K562 (cell line): Measurements from ENCODE around the gene NDRG4. TPM values are rescaled to one million over a fixed set of nuclear protein-coding genes. Genes with fewer than 3 reads are reported as not detected.

Experiments used
- EZH2 ChIP-seq: IDR thresholded peaks from 2 replicates; pipeline ENCODE4 v1.6.1; 2012; ENCODE audit warnings: low read depth, mild to moderate bottlenecking, inconsistent platforms, low read length, borderline replicate concordance
- LARP7 ChIP-seq: fragments of 450-650 bp; IDR thresholded peaks from 2 replicates; pipeline ENCODE4 v1.6.1; 2016
- MCM2 ChIP-seq: fragments of 450-650 bp; IDR thresholded peaks from 2 replicates; pipeline ENCODE4 v1.6.1; 2017; ENCODE audit warnings: low read depth, mild to moderate bottlenecking
- NFE2 ChIP-seq: IDR thresholded peaks from 2 replicates; pipeline ENCODE4 v1.6.1; 2014; ENCODE audit warnings: antibody characterized with exemption, low read depth
- PRDM10 ChIP-seq: fragments of 450-650 bp; IDR thresholded peaks from 2 replicates; pipeline ENCODE4 v1.6.1; 2018; ENCODE audit not compliant: partially characterized antibody
- PRPF4 ChIP-seq: fragments of 200-400 bp; formaldehyde crosslinking; IDR thresholded peaks from one replicate; pipeline ENCODE4 v1.6.1; 2017; ENCODE audit warnings: low read length, low read depth, mild to moderate bottlenecking; ENCODE audit not compliant: insufficient read depth, poor library complexity, severe bottlenecking
- REST ChIP-seq, 2 experiments: fragments of 450-650 bp; formaldehyde crosslinking in 1 of 2; IDR thresholded peaks; 2 replicates each; pipeline versions ENCODE4 v1.4.0 to v1.6.1; 2014 to 2020; ENCODE audit warnings: mild to moderate bottlenecking in 2 of 2, borderline replicate concordance in 1 of 2, low read depth in 1 of 2
- SMARCE1 ChIP-seq: fragments of 450-650 bp; IDR thresholded peaks from 2 replicates; pipeline ENCODE4 v1.7.1; 2016; ENCODE audit warnings: mild to moderate bottlenecking
- TBP ChIP-seq: optimal IDR thresholded peaks from 2 replicates; pipeline ENCODE3; 2011; ENCODE audit warnings: low read depth, low read length, improper control_type of control experiment
- ZFX ChIP-seq: sonication (generic); formaldehyde crosslinking; IDR thresholded peaks from 2 replicates; pipeline ENCODE4 v1.8.0; 2022; ENCODE audit warnings: mild to moderate bottlenecking, missing genetic modification reagents, moderate library complexity
- ZNF644 ChIP-seq: fragments of 200-800 bp; sonication (Bioruptor generic); IDR thresholded peaks from 2 replicates; pipeline ENCODE4 v1.6.1; 2016; ENCODE audit warnings: low read depth, missing genetic modification characterization, missing compliant biosample characterization
- ZNF778 ChIP-seq: fragments of 450-650 bp; formaldehyde crosslinking; IDR thresholded peaks from 2 replicates; pipeline ENCODE4 v1.4.0; 2020; ENCODE audit warnings: mild to moderate bottlenecking, moderate library complexity
- polyA plus RNA-seq, 8 experiments: library from polyadenylated mRNA; depleted of rRNA in 4 of 8; stranded (reverse) in 5 of 8; unstranded in 3 of 8; fragments of >200 nt; fragmentation: Nextera tagmentation in 2 of 8; fragmentation: Illumina TruSeq in 1 of 8; extraction: Ambion mirVana in 2 of 8; extraction: Trizol in 1 of 8; gene quantifications; 2 replicates each; pipeline versions ENCODE4 v1.2.1 to v1.2.3, GENCODE V29; 2011 to 2014; ENCODE audit warnings: inconsistent platforms in 1 of 8, missing spikeins in 1 of 8
- total RNA-seq, 7 experiments: library from RNA; depleted of rRNA in 6 of 7; stranded (reverse); fragments of >200 nt in 6 of 7; fragmentation: Illumina TruSeq in 2 of 7; extraction: Trizol in 2 of 7; gene quantifications; 2 replicates each; pipeline versions ENCODE4 v1.2.1 to v1.2.3, GENCODE V29; 2011 to 2021; ENCODE audit warnings: low replicate concordance in 1 of 7
- TF ChIP-seq, protein P1 (sequence below): fragments of 450-650 bp; IDR thresholded peaks from 2 replicates; pipeline ENCODE4 v1.6.1; 2017; ENCODE audit warnings: mild to moderate bottlenecking, moderate library complexity
- TF ChIP-seq, protein P2 (sequence below): fragments of 450-650 bp; IDR thresholded peaks from 2 replicates; pipeline ENCODE4 v1.6.1; 2016; ENCODE audit warnings: antibody characterized with exemption

NDRG4 gene
- total and polyA plus RNA-seq, 9 of the 15 experiments (the other 6 are each of a cell fraction or from before 2014, with no cell fraction given): 0.06 to 0.95 (median 0.28) TPM

DNA sequence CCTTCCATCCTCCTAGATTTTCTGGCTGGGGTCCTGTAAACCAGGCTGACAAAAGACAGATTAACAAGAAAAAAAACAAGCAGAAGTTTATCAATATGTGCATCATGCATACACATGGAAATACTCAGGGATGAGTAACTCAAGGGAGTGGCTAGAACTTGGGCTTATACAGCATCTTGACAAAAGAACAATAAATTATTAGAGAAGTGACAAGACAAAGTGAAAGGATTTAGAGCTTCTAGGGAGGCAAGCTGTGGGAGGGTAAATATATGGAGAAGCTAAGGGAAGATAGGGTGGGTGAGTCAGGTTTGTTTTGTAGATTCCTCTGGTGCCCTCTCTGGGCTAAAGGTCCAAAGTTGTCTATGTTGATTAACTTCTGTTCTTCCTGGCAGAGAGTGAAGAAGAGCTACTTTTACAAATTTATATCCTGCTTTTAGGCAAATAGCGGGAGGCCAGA, 48.0 kb upstream of the NDRG4 start (continued):
- TF ChIP-seq REST (IDR thresholded peaks at IDR 0.05; ENCODE audit: borderline replicate concordance) (peak; percentile 24; the same call in 1 of the 2 replicates), REST (CRISPR knock-in tag; IDR thresholded peaks at IDR 0.05; ENCODE audit: low read depth) (no peak), LARP7 (no peak), MCM2 (no peak), ZFX (no peak), TBP (no peak), ZNF644 (tag) (no peak), EZH2 (no peak), ZNF778 (CRISPR knock-in tag) (no peak), SMARCE1 (peak; percentile 46; the same call in 1 of the 2 replicates), PRDM10 (no peak), PRPF4 (no peak), NFE2 (no peak)
- TF ChIP-seq, protein P1, sequence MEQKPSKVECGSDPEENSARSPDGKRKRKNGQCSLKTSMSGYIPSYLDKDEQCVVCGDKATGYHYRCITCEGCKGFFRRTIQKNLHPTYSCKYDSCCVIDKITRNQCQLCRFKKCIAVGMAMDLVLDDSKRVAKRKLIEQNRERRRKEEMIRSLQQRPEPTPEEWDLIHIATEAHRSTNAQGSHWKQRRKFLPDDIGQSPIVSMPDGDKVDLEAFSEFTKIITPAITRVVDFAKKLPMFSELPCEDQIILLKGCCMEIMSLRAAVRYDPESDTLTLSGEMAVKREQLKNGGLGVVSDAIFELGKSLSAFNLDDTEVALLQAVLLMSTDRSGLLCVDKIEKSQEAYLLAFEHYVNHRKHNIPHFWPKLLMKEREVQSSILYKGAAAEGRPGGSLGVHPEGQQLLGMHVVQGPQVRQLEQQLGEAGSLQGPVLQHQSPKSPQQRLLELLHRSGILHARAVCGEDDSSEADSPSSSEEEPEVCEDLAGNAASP: no peak
- TF ChIP-seq, protein P2, sequence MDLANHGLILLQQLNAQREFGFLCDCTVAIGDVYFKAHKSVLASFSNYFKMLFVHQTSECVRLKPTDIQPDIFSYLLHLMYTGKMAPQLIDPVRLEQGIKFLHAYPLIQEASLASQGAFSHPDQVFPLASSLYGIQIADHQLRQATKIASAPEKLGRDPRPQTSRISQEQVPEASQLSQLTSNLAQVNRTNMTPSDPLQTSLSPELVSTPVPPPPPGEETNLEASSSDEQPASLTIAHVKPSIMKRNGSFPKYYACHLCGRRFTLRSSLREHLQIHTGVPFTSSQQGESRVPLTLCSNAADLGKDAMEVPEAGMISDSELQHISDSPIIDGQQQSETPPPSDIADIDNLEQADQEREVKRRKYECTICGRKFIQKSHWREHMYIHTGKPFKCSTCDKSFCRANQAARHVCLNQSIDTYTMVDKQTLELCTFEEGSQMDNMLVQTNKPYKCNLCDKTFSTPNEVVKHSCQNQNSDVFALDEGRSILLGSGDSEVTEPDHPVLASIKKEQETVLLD: no peak
